ENCODE data around the gene SIPA1L3. TPM values are rescaled to one million over a fixed set of nuclear protein-coding genes. Genes with fewer than 3 reads are reported as not detected.
"Not testable (repeated sequence)": the region's sequence is repeated elsewhere in the genome, so short reads cannot be mapped to it uniquely, and the experiment has no call there.

SIPA1L3 gene
- total and polyA plus RNA-seq, 12 donors = 2.8 to 24.2 (median 12.3) TPM

- Histone ChIP-seq H3K27ac (no peak overlapping the region), H3K27me3 (no peaks in the 10 kb centered on the region), H3K4me3 (no peak overlapping the region), H3K9me3 (no peaks in the 10 kb centered on the region), H3K36me3 (no peaks in the 10 kb centered on the region), H3K4me1 (peaks cover 0 to 5% (median 0%) of the 10 kb centered on the region in 9 donors)
- ATAC-seq (no peak), DNase-seq (no peak)
- TF ChIP-seq CTCF (IDR thresholded peaks at IDR 0.05) = no peak
- intact Hi-C loops (cut with DNase I) = no loop called here
- WGBS, 2 donors = 92 to 93% methylated on average over 7 of the region's 7 CpGs
Observed at GRCh38 chr19:38064661-38065425, 157.8 kb downstream of the SIPA1L3 start.

GRCh38 chr19:38065775-38066174 lies 158.8 kb downstream of the SIPA1L3 start:
- H3K4me1 ChIP-seq; H3K27ac ChIP-seq; H3K27me3 ChIP-seq; ATAC-seq; H3K36me3 ChIP-seq; H3K4me3 ChIP-seq; intact Hi-C loops (cut with DNase I); H3K9me3 ChIP-seq; DNase-seq: not testable (repeated sequence)
- 98 to 99% methylated on average over 7 of the region's 7 CpGs for WGBS, 2 donors

GRCh38 chr19:38068826-38069225 lies 161.8 kb downstream of the SIPA1L3 start:
- intact Hi-C loops (cut with DNase I) = no loop called here
- 86 to 92% methylated on average over 6 of the region's 6 CpGs for WGBS, 2 donors
- no peak for TF ChIP-seq CTCF (IDR thresholded peaks at IDR 0.05)
- Histone ChIP-seq H3K36me3 (no peaks in the 10 kb centered on the region), H3K27me3 (no peaks in the 10 kb centered on the region), H3K27ac (no peak overlapping the region), H3K4me1 (no peaks in the 10 kb centered on the region), H3K4me3 (no peak overlapping the region), H3K9me3 (peaks cover 0 to 3% (median 0%) of the 10 kb centered on the region in 11 donors)
- DNase-seq (no peak), ATAC-seq (no peak)

DNA sequence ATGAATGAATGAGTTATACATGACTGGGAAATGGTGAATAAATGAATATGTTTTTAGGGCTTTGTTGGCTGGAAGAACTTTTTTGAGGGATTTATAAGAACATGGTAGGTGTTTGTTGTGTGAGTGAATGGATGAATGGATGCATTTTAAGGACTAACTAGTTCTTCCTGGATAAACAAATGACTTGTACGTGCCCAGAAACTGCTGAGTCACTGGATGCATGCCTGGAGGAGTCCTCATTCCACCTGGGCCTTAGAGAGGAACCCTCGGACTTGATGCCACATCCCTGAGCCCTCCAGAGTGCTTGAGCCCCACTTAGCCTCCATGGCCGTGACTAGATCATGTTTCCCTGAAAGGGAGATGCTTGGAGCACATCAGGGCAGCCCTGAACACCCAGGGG lies 163.6 kb downstream of the SIPA1L3 start:
- H3K4me1 ChIP-seq = no peaks in the 10 kb centered on the region

DNA sequence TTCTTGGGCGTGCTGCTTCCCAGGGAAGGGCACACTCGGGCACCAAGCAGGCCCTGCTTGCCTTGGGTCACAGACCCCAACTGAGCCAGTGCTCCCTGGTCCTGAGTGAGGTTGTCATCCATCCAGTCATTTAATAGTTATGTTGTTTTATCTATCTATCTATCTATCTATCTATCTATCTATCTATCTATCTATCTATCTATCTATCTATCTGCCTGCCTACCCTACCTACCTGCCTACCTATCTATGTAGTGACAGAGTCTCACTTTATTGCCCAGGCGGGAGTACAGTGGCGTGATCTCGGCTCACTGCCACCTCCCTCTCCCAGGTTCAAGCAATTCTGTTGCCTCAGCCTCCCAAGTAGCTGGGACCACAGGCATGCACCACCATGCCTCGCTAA lies 164.0 kb downstream of the SIPA1L3 start:
- H3K4me3 ChIP-seq; H3K4me1 ChIP-seq; ATAC-seq; H3K27ac ChIP-seq; H3K36me3 ChIP-seq; DNase-seq; H3K9me3 ChIP-seq; H3K27me3 ChIP-seq; intact Hi-C loops (cut with DNase I): not testable (repeated sequence)
- 96 to 97% methylated on average over 6 of the region's 6 CpGs for WGBS, 2 donors

More for the DNA sequence above, 163.6 kb downstream of the SIPA1L3 start:
- DNase-seq (no peak), ATAC-seq (no peak)
- Histone ChIP-seq H3K27ac (no peak overlapping the region), H3K36me3 (no peaks in the 10 kb centered on the region), H3K4me3 (no peak overlapping the region), H3K9me3 (peaks cover 0 to 3% (median 0%) of the 10 kb centered on the region in 11 donors), H3K27me3 (no peaks in the 10 kb centered on the region)
- TF ChIP-seq CTCF (IDR thresholded peaks at IDR 0.05) = no peak
- intact Hi-C loops (cut with DNase I) = no loop called here
- 80 to 87% methylated on average over 3 of the region's 3 CpGs for WGBS, 2 donors
